Measurements from ENCODE around the gene SOCS6. TPM values are rescaled to one million over a fixed set of nuclear protein-coding genes. Genes with fewer than 3 reads are reported as not detected.

Gene SOCS6
- polyA plus RNA-seq, 4 donors = 28.9 to 32.2 (median 30.7) TPM

DNA sequence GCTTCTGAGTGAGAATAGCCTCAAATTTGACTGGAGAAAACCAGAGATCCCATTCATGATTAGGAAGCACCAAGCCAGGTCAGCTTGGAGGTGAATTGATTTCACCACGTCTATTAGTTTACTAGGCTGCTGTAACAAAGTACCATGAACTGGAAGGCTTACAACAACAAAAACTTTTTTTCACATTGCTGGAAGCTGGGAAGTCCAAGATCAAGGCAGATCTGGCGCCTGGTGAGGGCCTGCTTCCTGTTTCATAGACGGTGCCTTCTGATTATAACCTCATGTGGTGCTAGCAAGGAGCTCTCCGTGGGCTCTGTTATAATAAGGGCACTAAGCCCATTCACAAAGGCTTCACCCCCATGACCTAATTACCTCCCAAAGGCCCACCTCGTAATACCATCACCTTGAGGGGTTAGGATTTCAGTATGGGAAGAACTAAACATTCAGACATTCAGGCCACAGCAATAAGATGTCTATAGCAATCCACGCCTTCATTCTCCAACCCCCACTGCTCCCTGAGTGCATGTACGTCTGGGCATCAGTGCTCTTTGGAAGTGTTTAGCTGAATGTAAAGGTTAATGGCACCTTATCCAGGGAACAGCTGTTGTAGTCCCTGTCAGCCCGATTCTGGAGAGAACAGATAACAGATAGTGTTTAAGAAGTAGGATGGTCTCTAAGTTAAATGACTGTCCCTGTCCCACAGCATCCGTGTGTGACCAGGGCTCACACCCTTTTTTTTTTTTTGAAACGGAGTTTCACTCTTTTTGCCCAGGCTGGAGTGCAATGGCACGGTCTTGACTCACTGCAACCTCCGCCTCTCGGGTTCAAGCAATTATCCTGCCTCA lies 89.2 kb downstream of the SOCS6 start:
- DNase-seq (ENCODE audit: low read depth in 4 of 4, low spot score in 2 of 4) = no peak

Other genes starting within 250 kb of the SOCS6 start
- 10 to 100 TPM; 14.9 to 21.3 (median 18.7) TPM for gene RTTN, start 83.4 kb upstream of the SOCS6 start, polyA plus RNA-seq (ENCODE audit: insufficient read length in 4 of 4)

All from left renal cortex interstitium (tissue), 4 donors.